Esophagus (tissue), 2 donors: ENCODE data around the gene RPS16. TPM values are rescaled to one million over a fixed set of nuclear protein-coding genes. Genes with fewer than 3 reads are reported as not detected.
"Not testable (repeated sequence)": the region's sequence is repeated elsewhere in the genome, so short reads cannot be mapped to it uniquely, and the experiment has no call there.

Experiments
- H3K27ac ChIP-seq, 2 donors: one replicate each; pipeline ENCODE4 v1.5.1; 2013; ENCODE audit warnings: low read depth in 2 of 2, mild to moderate bottlenecking in 2 of 2, inconsistent platforms in 1 of 2, low read length in 1 of 2, moderate library complexity in 1 of 2
- H3K27me3 ChIP-seq, 2 donors: one replicate each; pipeline ENCODE4 v1.6.1; 2013; ENCODE audit warnings: low read length in 2 of 2, control low read depth in 1 of 2, mild to moderate bottlenecking in 1 of 2; ENCODE audit not compliant: insufficient read depth in 2 of 2, control insufficient read depth in 1 of 2
- H3K36me3 ChIP-seq, 2 donors: one replicate each; pipeline ENCODE4 v1.6.1; 2013; ENCODE audit warnings: low read length in 1 of 2; ENCODE audit not compliant: control insufficient read depth in 2 of 2, insufficient read depth in 2 of 2
- H3K4me1 ChIP-seq, 2 donors: one replicate each; pipeline ENCODE4 v1.6.1; 2013; ENCODE audit warnings: low read length in 1 of 2; ENCODE audit not compliant: control insufficient read depth in 2 of 2, insufficient read depth in 2 of 2
- H3K4me3 ChIP-seq, 2 donors: one replicate each; pipeline ENCODE4 v1.5.1; 2013; ENCODE audit warnings: low read length in 2 of 2, mild to moderate bottlenecking in 2 of 2, low read depth in 1 of 2, moderate library complexity in 1 of 2
- H3K9me3 ChIP-seq, 2 donors: one replicate each; pipeline ENCODE4 v1.6.1; 2013; ENCODE audit warnings: mild to moderate bottlenecking in 2 of 2, low read depth in 1 of 2, low read length in 1 of 2, moderate library complexity in 1 of 2; ENCODE audit not compliant: control insufficient read depth in 2 of 2, insufficient read depth in 1 of 2
- WGBS, 2 donors: extraction: QIAGEN DNeasy Blood & Tissue Kit; methylation state at CpG; one replicate each; pipeline ENCODE4 v1.1.7; 2013; 5-methylcytosine and 5-hydroxymethylcytosine counted together
- polyA plus RNA-seq, 2 donors: library from polyadenylated mRNA; stranded (reverse); fragments of 200-250 nt; gene quantifications; one replicate each; pipeline ENCODE4 v1.2.3, GENCODE V29; 2013
- donor health status: healthy with polysubstance abuse.
- donor health status: Bipolar disorder and iron deficiency.

RPS16 gene
- polyA plus RNA-seq, 2 donors, result 1,628 to 3,096 TPM

- H3K27me3 ChIP-seq, H3K4me3 ChIP-seq, H3K9me3 ChIP-seq, H3K27ac ChIP-seq, H3K36me3 ChIP-seq: not testable (repeated sequence)
- H3K4me1 ChIP-seq, result peaks cover 5 to 12% of the 10 kb centered on the region in 2 donors
- 95 to 96% methylated on average over 8 of the region's 8 CpGs for WGBS, 2 donors
These were observed 15.5 kb upstream of the RPS16 start for GRCh38 chr19:39451257-39451656.

GRCh38 chr19:39449116-39449797 is 13.5 kb upstream of the RPS16 start:
- Histone ChIP-seq H3K27ac (no peak overlapping the region), H3K4me3 (no peak overlapping the region), H3K27me3 (no peaks in the 10 kb centered on the region), H3K9me3 (no peaks in the 10 kb centered on the region), H3K4me1 (peaks cover 5 to 12% of the 10 kb centered on the region in 2 donors), H3K36me3 (peaks cover 0 to 6% of the 10 kb centered on the region in 2 donors)
- WGBS, 2 donors, result 75 to 80% methylated on average over 8 of the region's 8 CpGs

GRCh38 chr19:39448271-39448670 is 12.5 kb upstream of the RPS16 start:
- WGBS, 2 donors, result 66 to 69% methylated on average over 3 of the region's 3 CpGs
- peaks cover 5 to 12% of the 10 kb centered on the region in 2 donors for H3K4me1 ChIP-seq

DNA sequence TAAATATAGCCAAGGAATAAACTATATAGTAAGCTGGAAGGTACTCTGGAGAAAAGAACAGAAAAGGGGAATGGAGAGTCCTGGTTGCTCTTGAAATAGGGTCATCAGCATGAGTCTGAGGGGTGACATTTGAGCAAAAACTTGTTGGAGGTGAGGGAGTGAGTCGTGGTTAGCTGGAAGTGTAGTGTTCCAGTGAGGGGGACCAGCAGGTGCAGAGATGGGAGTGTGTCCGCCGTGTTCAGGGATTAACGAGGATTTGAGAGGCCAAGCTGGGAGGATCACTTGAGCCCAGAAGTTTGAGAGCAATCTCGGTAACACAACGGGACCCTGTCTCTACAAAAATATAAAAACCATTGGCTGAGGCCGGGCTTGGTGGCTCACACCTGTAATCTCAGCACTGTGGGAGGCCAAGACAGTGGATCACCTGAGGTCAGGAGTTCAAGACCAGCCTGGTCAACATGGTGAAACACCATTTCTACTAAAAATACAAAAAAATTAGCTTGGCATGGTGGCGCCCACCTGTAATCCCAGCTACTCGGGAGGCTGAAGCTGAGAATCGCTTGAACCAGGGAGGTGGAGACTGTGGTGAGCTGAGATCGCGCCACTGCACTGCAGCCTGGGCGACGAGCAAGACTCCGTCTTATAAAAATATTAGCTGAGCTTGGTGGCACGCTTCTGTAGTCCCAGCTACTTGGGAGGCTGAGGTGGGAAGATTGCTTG is 10.8 kb upstream of the RPS16 start:
- Histone ChIP-seq H3K27me3 (no peaks in the 10 kb centered on the region), H3K27ac (peak overlapping the region in 1 of 2 donors; percentile 17), H3K36me3 (peaks cover 0 to 3% of the 10 kb centered on the region in 2 donors), H3K4me3 (peak overlapping the region; percentile 24 to 99), H3K4me1 (peaks cover 5 to 12% of the 10 kb centered on the region in 2 donors), H3K9me3 (no peaks in the 10 kb centered on the region)
- WGBS, 2 donors, result 81 to 82% methylated on average over 16 of the region's 16 CpGs

More at GRCh38 chr19:39448271-39448670, 12.5 kb upstream of the RPS16 start:
- Histone ChIP-seq H3K36me3 (peaks cover 0 to 6% of the 10 kb centered on the region in 2 donors), H3K9me3 (no peaks in the 10 kb centered on the region), H3K4me3 (no peak overlapping the region), H3K27me3 (no peaks in the 10 kb centered on the region), H3K27ac (no peak overlapping the region)

DNA sequence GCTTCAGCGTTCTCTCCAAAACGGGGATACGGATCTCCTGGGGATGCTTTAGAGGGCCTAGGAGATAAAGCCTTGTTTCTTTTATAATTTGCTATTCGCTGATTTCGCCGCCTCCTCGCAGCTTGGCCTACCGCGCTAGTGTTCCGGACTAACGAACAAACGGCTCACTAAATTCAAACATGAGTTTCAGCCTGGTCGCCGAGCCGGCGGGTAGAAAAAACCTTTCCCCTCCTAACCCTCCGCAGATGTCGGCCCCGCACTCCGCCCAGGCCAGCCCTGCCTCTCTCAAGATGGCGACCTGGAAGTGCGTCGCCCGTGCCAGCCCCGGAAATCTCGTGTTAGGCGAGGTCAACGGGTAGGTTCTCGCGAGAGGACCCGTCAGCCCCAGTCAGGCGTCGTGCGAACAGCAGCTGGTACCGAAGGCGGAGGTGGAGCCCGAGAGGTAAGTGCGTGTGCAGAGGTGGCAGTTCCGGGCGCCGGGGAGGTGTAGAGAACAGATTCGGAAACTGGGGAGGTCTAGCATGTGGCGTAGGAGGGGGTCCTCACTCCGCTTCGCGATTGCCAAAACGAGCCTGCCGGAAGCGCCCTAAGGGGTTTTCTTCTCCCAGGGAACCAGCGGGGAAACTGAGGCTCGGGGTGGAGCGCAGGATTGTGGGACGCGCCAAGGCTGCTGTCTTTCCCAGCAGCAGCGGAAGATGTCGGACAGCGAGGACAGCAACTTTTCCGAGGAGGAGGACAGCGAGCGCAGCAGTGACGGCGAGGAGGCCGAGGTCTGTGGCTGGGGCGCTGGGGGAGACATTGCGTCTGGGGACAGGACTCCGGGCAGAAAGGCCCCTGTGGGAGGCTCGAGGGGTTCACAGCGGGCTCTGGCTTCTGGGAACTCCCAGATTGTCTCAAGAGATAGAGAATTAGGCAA is 9.7 kb upstream of the RPS16 start, which contains the start of gene SUPT5H:
Gene SUPT5H (plus strand): TSS at position 387 of the 916 bp plus-strand sequence. CDS start 309 bp downstream, at position 696.
- WGBS, 2 donors, result 0 to 1% methylated on average over 68 of the region's 68 CpGs
- Histone ChIP-seq H3K4me3 (peak within 1 kb of the TSS; percentile 93 to 99), H3K27ac (peak within 1 kb of the TSS; percentile 98 to 99), H3K9me3 (no peaks in the 10 kb centered on the region), H3K36me3 (peaks cover 0 to 3% of the 10 kb centered on the region in 2 donors), H3K4me1 (peaks cover 5 to 12% of the 10 kb centered on the region in 2 donors), H3K27me3 (no peaks in the 10 kb centered on the region)

DNA sequence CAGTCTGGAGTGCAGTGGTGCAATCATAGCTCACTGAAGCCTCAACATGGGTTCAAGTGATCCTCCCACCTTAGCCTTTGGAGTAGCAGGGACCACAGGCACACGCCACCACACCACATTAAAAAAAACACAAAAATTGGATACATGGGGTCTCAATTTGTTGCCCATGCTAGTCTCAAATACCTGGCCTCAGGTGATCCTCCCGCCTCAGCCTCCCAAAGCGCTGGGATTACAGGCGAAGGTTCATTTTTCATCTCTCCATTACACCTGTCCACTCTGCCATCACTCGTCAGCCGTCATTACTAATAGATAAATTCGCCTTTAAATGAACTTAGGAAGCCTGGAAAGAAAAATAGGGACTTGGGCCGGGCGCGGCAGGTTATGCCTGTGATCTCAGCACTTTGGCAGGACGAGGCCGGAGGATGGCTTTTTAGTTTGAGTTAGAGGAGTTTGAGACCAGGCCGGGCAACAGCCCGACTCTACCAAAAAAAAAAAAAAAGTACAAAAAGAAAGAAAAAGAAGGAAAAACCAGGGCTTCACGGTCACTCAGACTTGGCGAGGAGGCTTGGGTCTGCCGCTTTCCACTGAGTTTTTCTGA is 8.9 kb upstream of the RPS16 start:
- Histone ChIP-seq H3K36me3 (peaks cover 0 to 3% of the 10 kb centered on the region in 2 donors), H3K4me3 (peak overlapping the region; percentile 93 to 99), H3K9me3 (no peaks in the 10 kb centered on the region), H3K4me1 (peaks cover 5 to 12% of the 10 kb centered on the region in 2 donors), H3K27ac (peak overlapping the region; percentile 98 to 99), H3K27me3 (no peaks in the 10 kb centered on the region)
- 4% methylated on average over 17 of the region's 17 CpGs for WGBS, 2 donors

- 84% methylated on average over 9 of the region's 9 CpGs for WGBS, 2 donors
- Histone ChIP-seq H3K36me3 (peaks cover 7 to 10% of the 10 kb centered on the region in 2 donors), H3K27ac (no peak overlapping the region), H3K4me1 (peaks cover 0 to 6% of the 10 kb centered on the region in 2 donors), H3K27me3 (no peaks in the 10 kb centered on the region), H3K4me3 (no peak overlapping the region), H3K9me3 (no peaks in the 10 kb centered on the region)
These were observed 2.7 kb upstream of the RPS16 start for GRCh38 chr19:39438270-39438934.

GRCh38 chr19:39436350-39436716 is 584 bp upstream of the RPS16 start:
- 2 to 3% methylated on average over 2 of the region's 2 CpGs for WGBS, 2 donors
- peaks cover 12 to 17% of the 10 kb centered on the region in 2 donors for H3K36me3 ChIP-seq
- H3K9me3 ChIP-seq, result no peaks in the 10 kb centered on the region
- H3K27me3 ChIP-seq, result no peaks in the 10 kb centered on the region
- H3K4me3 ChIP-seq, result peak overlapping the region; percentile 7 to 92
- H3K4me1 ChIP-seq, result peaks cover 0 to 6% of the 10 kb centered on the region in 2 donors
- H3K27ac ChIP-seq, result peak overlapping the region; percentile 65 to 93
